SH-SY5Y (cell line): Measurements from ENCODE around the gene ARHGEF17.

Source experiments
- GATA2 ChIP-seq: IDR thresholded peaks from 2 replicates; pipeline ENCODE4 v1.6.1; 2011; ENCODE audit warnings: mild to moderate bottlenecking, low read depth, low read length
- GATA3 ChIP-seq: IDR thresholded peaks from 2 replicates; pipeline ENCODE4 v1.6.1; 2011; ENCODE audit warnings: low read depth, mild to moderate bottlenecking, low read length, moderate library complexity

- TF ChIP-seq GATA2 (no peak), GATA3 (no peak)
Measured at GRCh38 chr11:73397468-73398131, 89.5 kb downstream of the ARHGEF17 start.
